Measurements from ENCODE around the gene NUDCD2. TPM values are rescaled to one million over a fixed set of nuclear protein-coding genes. Genes with fewer than 3 reads are reported as not detected.

NUDCD2 gene
- total RNA-seq, 5 donors from 2014 or later (not counting 1 experiment from before 2014, with no cell fraction given), result 18.9 to 29.9 (median 29.3) TPM

DNA sequence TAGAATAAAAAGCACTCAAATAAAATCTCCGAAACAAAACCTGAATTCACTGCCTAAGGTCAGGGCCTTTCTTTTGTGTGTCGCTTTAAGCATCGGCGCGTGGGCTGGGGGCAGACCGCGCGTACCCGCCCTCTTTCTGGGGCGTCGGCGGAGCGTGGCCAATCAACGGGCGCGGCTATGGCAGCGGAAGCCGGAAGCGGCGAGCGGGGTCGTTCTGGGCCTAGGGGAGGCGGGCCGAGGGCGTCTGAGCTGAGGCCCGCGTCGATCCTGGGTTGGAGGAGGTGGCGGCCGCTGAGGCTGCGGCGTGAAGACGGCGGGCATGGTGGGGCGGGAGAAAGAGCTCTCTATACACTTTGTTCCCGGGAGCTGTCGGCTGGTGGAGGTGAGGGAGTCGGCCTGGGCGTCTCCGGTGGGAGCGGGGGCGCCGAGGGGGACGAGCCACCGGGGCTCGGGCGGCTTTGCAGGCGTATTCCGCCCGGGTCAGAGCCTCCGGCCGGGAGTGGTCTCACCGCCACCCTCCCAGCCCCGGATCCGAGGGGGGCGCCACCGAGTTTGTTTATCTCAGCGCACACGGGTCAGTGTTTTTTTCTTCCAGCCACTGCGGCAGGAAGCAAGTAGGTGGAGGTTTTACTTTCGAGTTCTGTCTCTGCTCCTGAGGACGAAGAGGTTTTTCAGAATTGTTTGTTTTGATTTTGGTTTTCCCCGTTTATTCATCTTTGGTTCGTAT is 45.6 kb upstream of the NUDCD2 start, which contains the start of gene MAT2B:
Gene MAT2B (plus strand): TSS at position 252 of the 727 bp plus-strand sequence. CDS start 68 bp downstream, at position 320.
- Mint-ChIP-seq H3K4me1 (peaks cover 49 to 73% (median 54%) of the 10 kb centered on the region in 3 donors), H3K36me3 (no peaks in the 10 kb centered on the region), H3K27me3 (no peaks in the 10 kb centered on the region), H3K4me3 (peak within 1 kb of the TSS; percentile 94 to 98 (median 96)), H3K27ac (peak within 1 kb of the TSS; percentile 99 to 100), H3K9me3 (no peaks in the 10 kb centered on the region)
- peak within 1 kb of the TSS; percentile 66 to 98 for H3K4me3 ChIP-seq (ENCODE audit: control insufficient read depth in 1 of 2, extremely low read depth in 1 of 2, low read length in 1 of 2)
- peak within 1 kb of the TSS; percentile 88 for H3K27ac ChIP-seq (ENCODE audit: low read length)
- under 1% methylated on average over 60 of the region's 64 CpGs for whole genome bisulfite sequencing (ENCODE audit: insufficient coverage)
- ChIA-PET CTCF (interaction anchor here (0.5 to 1.3 kb wide), 10 partner anchors 29 to 158 kb away, joined by 3 to 38 read pairs (median 5); partner anchors contain the start of genes HMMR (in 2 of the 2) and NUDCD2 (in 2 of the 2)), POLR2A (interaction anchor here in 1 of 2 donors (1.1 to 2.1 kb wide), 2 partner anchors 45 to 60 kb away, joined by 3 to 29 read pairs; partner anchors contain the start of genes HMMR and NUDCD2)
- DNase-seq (peak; percentile 86 to 98 (median 96)), ATAC-seq (replicated peaks in 1 of 4) (peak; percentile 89 to 92 (median 91))
- H3K27me3 ChIP-seq (replicated peaks in 1 of 2; ENCODE audit: control insufficient read depth in 2 of 2, extremely low read depth in 1 of 2, insufficient read depth in 2 of 2, low read length in 1 of 2), result no peaks in the 10 kb centered on the region
- H3K4me1 ChIP-seq (ENCODE audit: control insufficient read depth in 1 of 2, extremely low read depth in 1 of 2, insufficient read depth in 2 of 2, low read length in 2 of 2), result peaks cover 19 to 33% of the 10 kb centered on the region in 2 experiments
- H3K9me3 ChIP-seq, result no peaks in the 10 kb centered on the region
- H3K36me3 ChIP-seq (ENCODE audit: control insufficient read depth in 2 of 2, extremely low read depth in 1 of 2, insufficient read depth in 1 of 2, low read length in 1 of 2), result no peaks in the 10 kb centered on the region

GRCh38 chr5:163505049-163505367 is 45.1 kb upstream of the NUDCD2 start:
- Mint-ChIP-seq H3K27me3 (no peaks in the 10 kb centered on the region), H3K4me3 (peak overlapping the region; percentile 94 to 98 (median 96)), H3K27ac (peak overlapping the region; percentile 99 to 100), H3K9me3 (no peaks in the 10 kb centered on the region), H3K4me1 (peaks cover 45 to 68% (median 49%) of the 10 kb centered on the region in 3 donors), H3K36me3 (no peaks in the 10 kb centered on the region)
- ATAC-seq (replicated peaks in 1 of 4), result peak in 3 of 4 experiments; percentile 0 to 2 (median 1)
- Histone ChIP-seq H3K4me3 (ENCODE audit: control insufficient read depth in 1 of 2, extremely low read depth in 1 of 2, low read length in 1 of 2) (peak overlapping the region; percentile 66 to 98), H3K36me3 (ENCODE audit: control insufficient read depth in 2 of 2, extremely low read depth in 1 of 2, insufficient read depth in 1 of 2, low read length in 1 of 2) (no peaks in the 10 kb centered on the region), H3K27ac (ENCODE audit: low read length) (peak overlapping the region; percentile 88), H3K4me1 (ENCODE audit: control insufficient read depth in 1 of 2, extremely low read depth in 1 of 2, insufficient read depth in 2 of 2, low read length in 2 of 2) (peaks cover 15 to 33% of the 10 kb centered on the region in 2 experiments), H3K27me3 (replicated peaks in 1 of 2; ENCODE audit: control insufficient read depth in 2 of 2, extremely low read depth in 1 of 2, insufficient read depth in 2 of 2, low read length in 1 of 2) (no peaks in the 10 kb centered on the region), H3K9me3 (no peaks in the 10 kb centered on the region)
- ChIA-PET CTCF (interaction anchor here (0.5 to 1.3 kb wide), 9 partner anchors 29 to 158 kb away, joined by 3 to 38 read pairs (median 5); partner anchors contain the start of genes HMMR (in 2 of the 2) and NUDCD2 (in 2 of the 2)), POLR2A (interaction anchor here in 1 of 2 donors (1.1 to 2.1 kb wide), 2 partner anchors 45 to 60 kb away, joined by 3 to 29 read pairs; partner anchors contain the start of genes HMMR and NUDCD2)
- 0% methylated on average over 2 of the region's 7 CpGs for WGBS (ENCODE audit: insufficient coverage)
- peak in 2 of 35 experiments; percentile 12 to 21 for DNase-seq

GRCh38 chr5:163504079-163504931 is 44.4 kb upstream of the NUDCD2 start:
- CTCF ChIA-PET, result interaction anchor here (1.2 to 1.4 kb wide), 3 partner anchors 28 to 66 kb away, joined by 3 to 7 read pairs (median 5); no protein-coding TSS in a partner anchor
- Mint-ChIP-seq H3K4me3 (peak overlapping the region; percentile 94 to 98 (median 96)), H3K27me3 (no peaks in the 10 kb centered on the region), H3K4me1 (peaks cover 38 to 62% (median 43%) of the 10 kb centered on the region in 3 donors), H3K36me3 (no peaks in the 10 kb centered on the region), H3K27ac (peak overlapping the region; percentile 99 to 100), H3K9me3 (no peaks in the 10 kb centered on the region)
- no peak for ATAC-seq (replicated peaks in 1 of 4)
- POLR2A ChIA-PET, result interaction anchor here in 1 of 2 donors (0.6 to 2.1 kb wide), 2 partner anchors 44 to 48 kb away, joined by 3 to 29 read pairs; partner anchors contain the start of genes HMMR and NUDCD2
- peak overlapping the region; percentile 66 to 98 for H3K4me3 ChIP-seq (ENCODE audit: control insufficient read depth in 1 of 2, extremely low read depth in 1 of 2, low read length in 1 of 2)
- peak overlapping the region; percentile 88 for H3K27ac ChIP-seq (ENCODE audit: low read length)
- peaks cover 15 to 28% of the 10 kb centered on the region in 2 experiments for H3K4me1 ChIP-seq (ENCODE audit: control insufficient read depth in 1 of 2, extremely low read depth in 1 of 2, insufficient read depth in 2 of 2, low read length in 2 of 2)
- no peaks in the 10 kb centered on the region for H3K36me3 ChIP-seq (ENCODE audit: control insufficient read depth in 2 of 2, extremely low read depth in 1 of 2, insufficient read depth in 1 of 2, low read length in 1 of 2)
- H3K27me3 ChIP-seq (replicated peaks in 1 of 2; ENCODE audit: control insufficient read depth in 2 of 2, extremely low read depth in 1 of 2, insufficient read depth in 2 of 2, low read length in 1 of 2), result no peaks in the 10 kb centered on the region
- H3K9me3 ChIP-seq, result no peaks in the 10 kb centered on the region
- WGBS (ENCODE audit: insufficient coverage), result 0% methylated on average over 13 of the region's 27 CpGs
- DNase-seq, result peak in 21 of 35 experiments; percentile 1 to 55 (median 17)

DNA sequence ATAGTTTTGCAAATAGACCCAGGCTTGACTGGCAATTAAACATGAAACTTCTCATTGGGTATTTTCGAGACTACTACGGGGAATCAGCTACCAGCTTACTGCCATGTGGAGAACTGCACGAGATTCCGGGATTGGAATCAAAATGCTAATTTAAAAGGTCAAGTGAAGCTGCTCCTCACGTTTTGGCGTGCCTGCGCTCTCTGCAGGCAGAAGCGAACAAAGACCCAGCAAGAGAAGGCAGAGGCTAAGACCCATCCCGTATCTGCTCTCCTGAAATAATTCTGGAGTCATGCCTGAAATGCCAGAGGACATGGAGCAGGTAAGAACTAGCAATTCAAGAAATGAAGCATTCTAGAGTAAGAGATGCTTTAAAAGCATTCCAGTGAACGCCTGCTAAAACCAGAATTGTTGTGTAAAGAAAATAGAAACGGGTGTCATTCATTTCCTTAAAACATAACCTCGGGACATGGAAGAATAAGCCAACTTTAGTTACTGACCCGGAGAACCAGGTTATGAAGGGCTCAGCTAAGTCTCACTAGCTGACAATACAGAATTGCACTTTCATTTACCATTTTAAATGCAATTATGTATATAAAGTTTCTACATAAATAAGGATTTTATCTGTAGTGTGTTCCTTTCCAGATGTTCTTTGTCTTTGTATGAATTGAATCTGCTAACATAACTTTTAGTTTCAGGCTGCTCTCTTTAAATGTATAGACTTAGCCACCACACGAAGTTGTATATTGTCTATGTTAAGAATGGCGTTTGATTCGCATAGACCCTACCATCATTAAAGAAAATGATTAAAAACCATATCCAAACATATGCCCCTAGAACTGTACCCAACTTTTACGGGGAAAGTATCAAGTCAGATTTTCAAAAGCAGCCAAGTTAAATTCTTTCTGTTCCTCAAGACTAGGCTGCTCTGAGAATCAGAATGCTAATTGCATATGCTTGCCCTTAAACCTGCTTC is 43.5 kb upstream of the NUDCD2 start:
- Mint-ChIP-seq H3K9me3 (no peaks in the 10 kb centered on the region), H3K27me3 (no peaks in the 10 kb centered on the region), H3K36me3 (no peaks in the 10 kb centered on the region), H3K27ac (peak overlapping the region; percentile 99 to 100), H3K4me1 (peaks cover 29 to 53% (median 34%) of the 10 kb centered on the region in 3 donors), H3K4me3 (peak overlapping the region; percentile 94 to 98 (median 96))
- Histone ChIP-seq H3K9me3 (no peaks in the 10 kb centered on the region), H3K27ac (ENCODE audit: low read length) (peak overlapping the region; percentile 88), H3K4me3 (ENCODE audit: control insufficient read depth in 1 of 2, extremely low read depth in 1 of 2, low read length in 1 of 2) (peak overlapping the region; percentile 66 to 98), H3K36me3 (ENCODE audit: control insufficient read depth in 2 of 2, extremely low read depth in 1 of 2, insufficient read depth in 1 of 2, low read length in 1 of 2) (no peaks in the 10 kb centered on the region), H3K4me1 (ENCODE audit: control insufficient read depth in 1 of 2, extremely low read depth in 1 of 2, insufficient read depth in 2 of 2, low read length in 2 of 2) (peaks cover 12 to 21% of the 10 kb centered on the region in 2 experiments), H3K27me3 (replicated peaks in 1 of 2; ENCODE audit: control insufficient read depth in 2 of 2, extremely low read depth in 1 of 2, insufficient read depth in 2 of 2, low read length in 1 of 2) (no peaks in the 10 kb centered on the region)
- no peak for ATAC-seq (replicated peaks in 1 of 4)
- DNase-seq, result peak in 23 of 35 experiments; percentile 10 to 66 (median 18)
- 1% methylated on average over 8 of the region's 17 CpGs for WGBS (ENCODE audit: insufficient coverage)
- ChIA-PET CTCF (interaction anchor here (0.7 to 1.4 kb wide), 6 partner anchors 21 to 45 kb away, joined by 3 to 6 read pairs (median 4); no protein-coding TSS in a partner anchor), POLR2A (interaction anchor here in 1 of 2 donors (0.6 kb wide), 1 partner anchor 18 kb away, joined by 4 read pairs; no protein-coding TSS in a partner anchor)

GRCh38 chr5:163502521-163502920 is 42.6 kb upstream of the NUDCD2 start:
- DNase-seq (no peak), ATAC-seq (replicated peaks in 1 of 4) (no peak)
- Histone ChIP-seq H3K36me3 (ENCODE audit: control insufficient read depth in 2 of 2, extremely low read depth in 1 of 2, insufficient read depth in 1 of 2, low read length in 1 of 2) (no peaks in the 10 kb centered on the region), H3K27ac (ENCODE audit: low read length) (peak overlapping the region; percentile 88), H3K4me1 (ENCODE audit: control insufficient read depth in 1 of 2, extremely low read depth in 1 of 2, insufficient read depth in 2 of 2, low read length in 2 of 2) (peaks cover 8 to 16% of the 10 kb centered on the region in 2 experiments), H3K4me3 (ENCODE audit: control insufficient read depth in 1 of 2, extremely low read depth in 1 of 2, low read length in 1 of 2) (peak overlapping the region in 1 of 2 donors; percentile 66), H3K27me3 (replicated peaks in 1 of 2; ENCODE audit: control insufficient read depth in 2 of 2, extremely low read depth in 1 of 2, insufficient read depth in 2 of 2, low read length in 1 of 2) (no peaks in the 10 kb centered on the region), H3K9me3 (no peaks in the 10 kb centered on the region)
- 93% methylated on average over 3 of the region's 8 CpGs for WGBS (ENCODE audit: insufficient coverage)
- H3K4me3 Mint-ChIP-seq, result peak overlapping the region; percentile 94 to 98 (median 96)
- H3K36me3 Mint-ChIP-seq, result no peaks in the 10 kb centered on the region
- peak overlapping the region; percentile 99 to 100 for H3K27ac Mint-ChIP-seq
- H3K27me3 Mint-ChIP-seq, result no peaks in the 10 kb centered on the region
- H3K9me3 Mint-ChIP-seq, result no peaks in the 10 kb centered on the region
- POLR2A ChIA-PET, result no interaction called here
- CTCF ChIA-PET, result interaction anchor here (0.7 to 1.4 kb wide), 5 partner anchors 20 to 44 kb away, joined by 3 to 6 read pairs (median 4); no protein-coding TSS in a partner anchor
- H3K4me1 Mint-ChIP-seq, result peaks cover 20 to 44% (median 25%) of the 10 kb centered on the region in 3 donors
